Activated CD8-positive, alpha-beta T cell treated with anti-CD3 and anti-CD28 coated beads, Interleukin-2, amount 10 ng/mL, durations not matched to agents 7 days and 5 days (primary cell): ENCODE data around the gene PMFBP1. TPM values are rescaled to one million over a fixed set of nuclear protein-coding genes. Genes with fewer than 3 reads are reported as not detected.

ENCODE experiments used
- ATAC-seq: fragments of 150-1000 bp; cut with Tn5 transposase; one replicate; pipeline ENCODE4 v1.10.0; 2021; ENCODE audit warnings: moderate library complexity
- CTCF ChIA-PET: fragments of 350-600 bp; sonication (Branson Sonifier 250); formaldehyde crosslinking; loops from one replicate; lab custom pipeline; 2021; ENCODE audit warnings: antibody characterized with exemption; lab: Charles Lee
- POLR2A ChIA-PET: fragments of 350-600 bp; sonication (Branson Sonifier 250); formaldehyde crosslinking; loops from one replicate; lab custom pipeline; 2021; ENCODE audit warnings: antibody characterized with exemption; lab: Charles Lee
- DNase-seq: peaks from one replicate; pipeline ENCODE4 v3.0.0-alpha.2; 2020
- H3K27ac Mint-ChIP-seq: one replicate; pipeline ENCODE4 v1.8.0; 2021; ENCODE audit warnings: mild to moderate bottlenecking, mixed read lengths
- H3K27me3 Mint-ChIP-seq: one replicate; pipeline ENCODE4 v1.8.0; 2021; ENCODE audit warnings: low read depth, mixed read lengths
- H3K36me3 Mint-ChIP-seq: one replicate; pipeline ENCODE4 v1.8.0; 2021; ENCODE audit warnings: low read depth, mixed read lengths
- H3K4me1 Mint-ChIP-seq: one replicate; pipeline ENCODE4 v1.8.0; 2021; ENCODE audit warnings: low read depth, mixed read lengths
- H3K4me3 Mint-ChIP-seq: one replicate; pipeline ENCODE4 v1.8.0; 2021; ENCODE audit warnings: mild to moderate bottlenecking, mixed read lengths
- H3K9me3 Mint-ChIP-seq: one replicate; pipeline ENCODE4 v1.8.0; 2022; ENCODE audit warnings: mixed read lengths; ENCODE audit not compliant: insufficient read depth
- total RNA-seq, 2 experiments: library from RNA; stranded (reverse); gene quantifications; one replicate each; pipeline ENCODE4 v1.2.3, GENCODE V29; 2021

The PMFBP1 gene
- total RNA-seq, 2 experiments from 2014 or later, result 2.9 to 5.2 TPM

DNA sequence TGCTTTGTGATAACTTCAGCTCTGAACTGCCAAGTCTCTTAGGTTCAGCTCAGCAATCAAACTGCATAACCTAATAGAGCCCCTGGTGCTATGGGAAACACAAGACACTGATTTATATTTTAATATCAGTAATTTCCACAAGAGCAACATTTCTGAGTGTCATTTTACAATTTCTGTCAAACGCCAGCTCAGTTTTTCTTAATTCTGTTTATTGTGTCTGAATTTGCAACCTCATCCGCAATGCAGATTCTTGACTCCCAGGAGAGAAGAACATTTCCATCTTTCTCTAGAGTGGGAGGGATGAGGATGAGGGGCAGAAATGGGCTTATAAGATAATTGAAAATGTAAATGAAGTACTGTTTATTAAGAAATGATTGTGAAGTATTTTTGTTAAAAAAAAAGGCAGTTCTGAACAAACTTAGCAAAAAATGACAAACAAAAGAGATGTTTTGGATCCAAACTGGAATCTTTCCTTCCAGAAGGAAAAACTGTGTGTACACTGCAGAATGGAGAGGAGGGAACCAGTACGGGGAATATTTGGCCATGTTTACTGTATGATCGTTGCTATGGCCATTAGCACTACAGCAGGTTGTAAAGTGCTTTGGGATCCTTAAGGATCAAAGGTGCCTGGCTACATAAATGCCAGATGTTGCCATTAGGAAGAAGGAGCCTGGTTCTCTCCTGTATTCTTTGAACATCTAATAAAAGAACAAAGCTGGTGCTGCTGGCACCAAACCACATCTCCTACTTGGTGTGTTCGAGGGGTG lies 7.4 kb upstream of the PMFBP1 start:
- Mint-ChIP-seq H3K36me3 (no peaks in the 10 kb centered on the region), H3K4me3 (no peak overlapping the region), H3K27ac (no peak overlapping the region), H3K9me3 (no peaks in the 10 kb centered on the region), H3K27me3 (no peaks in the 10 kb centered on the region), H3K4me1 (peaks cover 4% of the 10 kb centered on the region)
- no peak for ATAC-seq
- DNase-seq, result no peak
- CTCF ChIA-PET, result interaction anchor here (1.5 kb wide), 1 partner anchor 54 kb away, joined by 4 read pairs; no protein-coding TSS in a partner anchor
- POLR2A ChIA-PET, result no interaction called here

DNA sequence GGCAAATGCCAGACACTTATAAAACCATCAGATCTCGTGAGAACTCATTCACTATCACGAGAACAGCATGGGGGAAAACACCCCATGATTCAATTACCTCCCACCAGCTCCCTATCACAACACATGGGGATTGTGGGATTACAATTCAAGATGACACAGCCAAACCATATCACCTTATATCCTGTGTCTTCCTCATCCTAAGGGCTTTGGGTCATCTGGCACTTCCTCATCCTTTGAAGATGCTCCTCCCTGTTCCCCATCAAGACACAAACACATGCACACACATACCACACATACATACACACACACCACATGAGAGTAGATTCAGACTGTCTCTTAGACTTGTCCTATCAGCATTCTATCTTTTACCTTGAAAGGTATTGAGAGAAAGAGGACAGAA lies 2.8 kb upstream of the PMFBP1 start:
- ChIA-PET POLR2A (no interaction called here), CTCF (no interaction called here)
- Mint-ChIP-seq H3K9me3 (no peaks in the 10 kb centered on the region), H3K36me3 (peaks cover 3% of the 10 kb centered on the region), H3K27me3 (no peaks in the 10 kb centered on the region), H3K27ac (no peak overlapping the region), H3K4me1 (peaks cover 4% of the 10 kb centered on the region), H3K4me3 (no peak overlapping the region)
- ATAC-seq, result no peak
- no peak for DNase-seq

DNA sequence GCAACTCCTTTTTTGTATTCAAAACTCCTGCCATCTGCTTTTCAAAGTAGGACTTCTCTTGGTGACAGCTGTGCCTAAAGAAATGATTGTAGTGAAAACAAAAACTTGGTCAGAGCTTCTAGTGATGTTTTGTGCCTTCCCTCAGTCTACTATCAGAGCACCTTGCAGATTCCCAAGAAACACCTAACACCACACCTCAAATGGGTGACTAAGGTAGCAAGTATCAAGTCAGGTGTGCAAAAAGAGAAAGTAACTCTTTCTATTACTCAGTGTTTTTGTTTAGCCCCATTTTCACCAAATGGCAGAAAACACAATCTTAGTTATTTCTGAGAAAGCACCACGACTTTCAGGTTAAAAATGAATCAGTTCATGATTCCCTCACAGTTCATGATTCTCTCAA lies 2.0 kb upstream of the PMFBP1 start:
- Mint-ChIP-seq H3K4me1 (peaks cover 4% of the 10 kb centered on the region), H3K4me3 (no peak overlapping the region), H3K9me3 (no peaks in the 10 kb centered on the region), H3K36me3 (peaks cover 3% of the 10 kb centered on the region), H3K27ac (no peak overlapping the region), H3K27me3 (no peaks in the 10 kb centered on the region)
- ChIA-PET CTCF (no interaction called here), POLR2A (no interaction called here)
- DNase-seq (no peak), ATAC-seq (no peak)

DNA sequence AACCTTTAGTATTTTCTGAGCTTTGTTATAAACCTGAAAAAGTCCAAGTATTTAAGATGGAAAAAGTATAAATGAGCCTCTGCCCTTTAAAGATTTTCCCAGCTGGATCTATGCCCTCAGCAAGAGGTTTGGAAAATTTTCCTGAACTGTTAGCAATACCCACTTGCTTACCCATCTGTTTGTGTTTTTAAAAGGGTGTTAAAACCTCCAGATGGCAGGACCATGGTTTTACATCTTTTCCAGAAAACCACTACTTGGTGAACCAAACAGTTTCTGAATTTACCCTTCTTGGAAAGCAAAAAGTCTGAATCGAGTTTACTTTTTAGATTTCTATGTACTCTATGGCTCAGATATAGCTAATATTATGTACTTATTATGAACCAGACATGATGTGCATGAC lies 719 bp downstream of the PMFBP1 start:
- no peaks in the 10 kb centered on the region for H3K9me3 Mint-ChIP-seq
- ATAC-seq (no peak), DNase-seq (no peak)
- H3K27me3 Mint-ChIP-seq, result peaks cover 5% of the 10 kb centered on the region
- peaks cover 4% of the 10 kb centered on the region for H3K4me1 Mint-ChIP-seq
- no peak overlapping the region for H3K4me3 Mint-ChIP-seq
- H3K36me3 Mint-ChIP-seq, result peaks cover 3% of the 10 kb centered on the region
- no peak overlapping the region for H3K27ac Mint-ChIP-seq
- ChIA-PET CTCF (interaction anchor here (0.6 to 1.0 kb wide), 2 partner anchors 42 to 171 kb away, joined by 3 to 5 read pairs; partner anchors contain the start of gene PKD1L3), POLR2A (no interaction called here)

DNA sequence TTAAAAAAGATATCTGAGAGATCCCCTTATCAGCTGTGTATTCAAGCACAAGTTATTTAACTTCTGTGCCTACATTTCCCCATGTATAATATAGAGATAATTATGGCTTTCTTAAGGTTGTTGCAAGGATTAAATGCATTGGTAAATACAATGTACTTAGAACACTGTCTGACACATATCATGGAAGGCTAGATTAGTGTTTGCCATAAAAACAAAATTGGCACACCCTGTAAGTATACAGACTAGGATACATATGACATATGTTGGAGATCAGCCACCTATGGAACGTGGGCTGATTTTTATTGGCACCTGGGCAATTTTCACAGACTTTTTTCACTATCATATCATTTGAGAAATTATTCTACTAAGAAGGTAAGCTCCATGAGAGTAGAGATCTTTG lies 2.2 kb downstream of the PMFBP1 start:
- CTCF ChIA-PET, result no interaction called here
- Mint-ChIP-seq H3K4me1 (no peaks in the 10 kb centered on the region), H3K4me3 (no peak overlapping the region), H3K36me3 (peaks cover 3% of the 10 kb centered on the region), H3K27ac (no peak overlapping the region), H3K27me3 (peaks cover 5% of the 10 kb centered on the region), H3K9me3 (no peaks in the 10 kb centered on the region)
- ATAC-seq (no peak), DNase-seq (no peak)
- POLR2A ChIA-PET, result no interaction called here

DNA sequence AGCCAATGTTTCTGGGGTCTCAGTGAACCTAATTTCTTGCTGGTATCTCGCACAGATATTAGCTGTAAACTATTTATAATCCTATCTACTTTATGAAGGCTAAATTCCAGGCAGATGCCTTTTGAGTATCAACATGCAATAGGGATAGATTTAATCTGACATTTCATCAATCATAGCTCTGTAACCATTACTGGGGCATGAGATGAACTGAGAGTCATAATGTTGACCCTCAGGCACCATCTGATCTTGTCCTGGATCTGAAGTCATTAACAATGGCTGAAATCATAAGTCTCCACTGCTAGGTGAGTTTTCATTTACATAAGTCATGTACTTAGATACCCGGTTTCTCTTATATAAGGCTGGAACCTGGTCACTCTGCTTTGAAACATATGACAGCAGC lies 3.6 kb downstream of the PMFBP1 start:
- CTCF ChIA-PET, result no interaction called here

DNA sequence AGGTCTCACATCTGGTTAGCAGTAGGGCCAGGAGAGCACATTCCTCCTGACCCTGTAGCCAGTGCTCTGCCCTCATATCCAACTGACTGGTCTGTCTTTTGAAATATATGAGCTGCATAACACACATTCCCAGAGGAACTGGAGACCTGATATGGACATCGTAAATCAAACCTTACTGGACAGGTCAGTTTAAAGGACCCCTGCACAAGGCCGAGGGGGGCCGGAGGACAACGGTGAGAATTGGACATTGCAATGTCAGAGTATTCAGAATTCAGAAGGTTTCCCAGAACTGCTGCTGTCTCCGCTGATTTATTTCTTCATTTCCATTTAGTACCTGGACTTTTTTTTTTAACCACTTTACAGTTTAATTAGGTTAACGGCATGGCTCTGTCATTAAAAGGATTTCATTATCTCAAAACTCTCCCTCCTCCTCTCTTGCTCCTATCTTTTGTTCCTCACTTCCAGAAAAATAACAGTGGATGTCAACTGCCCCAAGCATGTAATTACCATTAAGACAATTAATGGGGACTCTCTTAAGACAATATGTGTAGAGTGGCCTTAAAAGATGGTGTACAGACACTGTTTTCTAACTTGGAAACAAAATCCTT lies 4.9 kb downstream of the PMFBP1 start:
- H3K36me3 Mint-ChIP-seq, result no peaks in the 10 kb centered on the region
- H3K27ac Mint-ChIP-seq, result no peak overlapping the region
- peaks cover 5% of the 10 kb centered on the region for H3K27me3 Mint-ChIP-seq
- H3K9me3 Mint-ChIP-seq, result no peaks in the 10 kb centered on the region
- ChIA-PET CTCF (no interaction called here), POLR2A (no interaction called here)
- H3K4me1 Mint-ChIP-seq, result no peaks in the 10 kb centered on the region
- DNase-seq, result no peak
- H3K4me3 Mint-ChIP-seq, result no peak overlapping the region
- no peak for ATAC-seq

More for the DNA sequence above, 3.6 kb downstream of the PMFBP1 start:
- DNase-seq, result no peak
- Mint-ChIP-seq H3K9me3 (no peaks in the 10 kb centered on the region), H3K4me1 (no peaks in the 10 kb centered on the region), H3K4me3 (no peak overlapping the region), H3K36me3 (peaks cover 2% of the 10 kb centered on the region), H3K27ac (no peak overlapping the region), H3K27me3 (peaks cover 5% of the 10 kb centered on the region)
- POLR2A ChIA-PET, result no interaction called here
- no peak for ATAC-seq

DNA sequence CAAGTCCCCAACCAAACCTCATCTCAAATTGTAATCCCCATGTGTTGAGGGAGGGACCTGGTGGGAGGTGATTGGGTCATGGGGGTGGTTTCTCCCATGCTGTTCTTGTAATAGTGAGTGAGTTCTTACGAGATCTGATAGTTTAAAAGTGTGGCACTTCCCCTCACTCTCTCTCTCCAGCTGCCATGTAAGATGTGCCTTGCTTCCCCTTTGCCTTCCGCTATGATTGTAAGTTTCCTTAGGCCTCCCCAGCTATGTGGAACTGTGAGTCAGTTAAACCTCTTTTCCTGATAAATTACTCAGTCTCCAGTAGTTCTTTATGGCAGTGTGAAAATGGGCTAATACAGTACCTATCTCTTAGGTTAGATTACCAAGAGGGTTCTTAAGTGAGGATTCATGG lies 5.8 kb downstream of the PMFBP1 start:
- ATAC-seq (no peak), DNase-seq (no peak)
- CTCF ChIA-PET, result no interaction called here
- Mint-ChIP-seq H3K27ac (no peak overlapping the region), H3K36me3 (no peaks in the 10 kb centered on the region), H3K27me3 (peaks cover 5% of the 10 kb centered on the region), H3K4me3 (no peak overlapping the region), H3K4me1 (no peaks in the 10 kb centered on the region), H3K9me3 (no peaks in the 10 kb centered on the region)
- POLR2A ChIA-PET, result no interaction called here

DNA sequence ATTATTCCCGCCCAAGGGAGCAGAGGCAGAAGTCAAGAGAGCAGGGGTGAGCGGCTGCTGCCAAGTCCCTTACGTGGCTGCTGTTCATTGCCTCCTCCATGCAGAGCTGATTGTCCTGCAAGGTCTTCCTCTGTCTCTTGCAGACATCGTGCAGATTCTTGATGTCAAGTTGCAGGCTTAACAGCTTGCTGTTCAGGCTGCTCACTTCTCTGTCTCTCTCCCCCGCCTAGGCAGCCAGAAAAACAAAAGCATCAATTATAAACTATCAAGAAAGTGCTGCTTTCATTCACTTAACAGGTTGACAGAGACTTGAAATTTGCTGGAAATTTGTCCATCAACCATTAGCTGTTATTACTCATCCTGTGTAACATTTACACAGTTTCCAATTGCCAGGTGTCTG lies 7.3 kb downstream of the PMFBP1 start:
- H3K4me3 Mint-ChIP-seq, result no peak overlapping the region
- ATAC-seq, result no peak

DNA sequence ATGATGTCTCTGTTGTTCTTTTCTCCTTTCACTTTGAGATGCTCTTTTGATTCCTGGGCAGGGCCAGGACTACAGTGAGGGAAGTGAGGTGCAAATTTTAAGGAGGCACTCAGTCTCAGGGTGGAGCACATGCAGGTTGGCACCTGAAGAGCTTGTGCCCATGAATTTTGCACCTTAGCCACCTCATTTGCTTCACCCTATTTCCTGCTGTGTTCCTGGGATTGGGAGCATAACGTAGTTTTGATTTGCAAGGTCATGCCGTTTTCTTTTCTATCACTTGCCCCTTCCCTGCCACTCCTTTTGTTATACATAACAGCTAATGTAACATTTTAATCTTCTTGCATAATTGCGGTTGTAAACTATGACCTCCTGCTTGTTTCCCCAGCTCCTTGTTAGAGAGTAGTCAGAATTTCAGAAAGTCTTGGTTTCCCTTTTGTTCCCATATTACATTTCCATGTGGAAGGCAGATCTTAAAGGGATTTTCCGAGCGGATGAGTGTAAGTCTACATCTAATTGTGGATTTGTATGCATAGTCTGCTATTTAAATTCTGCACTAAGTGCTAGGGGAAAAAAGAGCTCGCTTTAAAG lies 9.8 kb downstream of the PMFBP1 start:
- ChIA-PET POLR2A (no interaction called here), CTCF (no interaction called here)
- H3K36me3 Mint-ChIP-seq, result no peaks in the 10 kb centered on the region
- ATAC-seq (no peak), DNase-seq (no peak)
- H3K27ac Mint-ChIP-seq, result no peak overlapping the region
- no peaks in the 10 kb centered on the region for H3K4me1 Mint-ChIP-seq
- H3K4me3 Mint-ChIP-seq, result no peak overlapping the region
- no peaks in the 10 kb centered on the region for H3K9me3 Mint-ChIP-seq
- H3K27me3 Mint-ChIP-seq, result peaks cover 2% of the 10 kb centered on the region

More for the DNA sequence above, 7.3 kb downstream of the PMFBP1 start:
- CTCF ChIA-PET, result no interaction called here
- no peaks in the 10 kb centered on the region for H3K4me1 Mint-ChIP-seq
- no peaks in the 10 kb centered on the region for H3K36me3 Mint-ChIP-seq
- no peaks in the 10 kb centered on the region for H3K9me3 Mint-ChIP-seq
- POLR2A ChIA-PET, result no interaction called here
- DNase-seq, result no peak
- H3K27me3 Mint-ChIP-seq, result peaks cover 5% of the 10 kb centered on the region
- no peak overlapping the region for H3K27ac Mint-ChIP-seq

DNA sequence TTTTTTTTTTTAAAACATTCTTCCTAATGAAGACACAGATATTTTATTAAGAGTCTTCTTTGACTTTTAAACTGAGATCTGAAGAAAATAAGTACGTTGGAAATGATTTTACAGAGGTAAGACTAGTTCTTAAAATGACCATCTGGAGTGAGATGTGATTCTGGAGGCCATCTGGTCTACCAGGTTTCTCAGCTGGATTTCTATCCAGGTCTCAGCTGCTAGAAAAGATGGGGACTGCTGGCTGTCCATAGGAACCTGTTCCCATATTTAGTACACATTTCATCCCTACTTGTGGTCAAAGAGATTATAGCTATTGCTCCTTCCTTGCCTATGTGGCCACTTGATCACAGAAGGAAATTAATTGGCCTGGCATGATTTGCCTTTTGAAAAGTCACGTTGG lies 12.2 kb downstream of the PMFBP1 start:
- no peak for DNase-seq
- POLR2A ChIA-PET, result no interaction called here

DNA sequence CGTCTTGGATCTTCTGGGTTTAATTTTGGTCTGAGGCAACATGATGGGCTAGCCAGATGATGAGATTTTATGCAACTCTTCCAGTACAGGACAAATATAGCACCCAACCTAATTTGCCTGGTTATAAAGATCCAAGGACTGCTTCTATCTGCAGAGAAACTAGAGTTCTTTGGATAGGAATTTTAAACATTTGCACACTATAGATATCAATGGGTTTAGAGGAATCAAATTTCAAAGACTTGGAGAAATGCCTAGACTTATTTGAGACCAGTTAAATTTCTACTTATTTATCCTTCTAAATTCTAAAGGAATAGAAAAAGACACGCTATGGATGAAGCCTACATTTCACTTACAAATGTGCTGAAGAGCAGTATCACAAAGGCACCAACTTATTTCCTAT lies 12.6 kb downstream of the PMFBP1 start:
- no peaks in the 10 kb centered on the region for H3K36me3 Mint-ChIP-seq
- no peak for DNase-seq
- no peak overlapping the region for H3K27ac Mint-ChIP-seq
- peaks cover 2% of the 10 kb centered on the region for H3K27me3 Mint-ChIP-seq
- ChIA-PET POLR2A (no interaction called here), CTCF (no interaction called here)
- no peak overlapping the region for H3K4me3 Mint-ChIP-seq
- H3K9me3 Mint-ChIP-seq, result no peaks in the 10 kb centered on the region
- no peak for ATAC-seq
- no peaks in the 10 kb centered on the region for H3K4me1 Mint-ChIP-seq

More for the DNA sequence above, 12.2 kb downstream of the PMFBP1 start:
- no peaks in the 10 kb centered on the region for H3K9me3 Mint-ChIP-seq
- H3K27ac Mint-ChIP-seq, result no peak overlapping the region
- CTCF ChIA-PET, result no interaction called here
- no peaks in the 10 kb centered on the region for H3K4me1 Mint-ChIP-seq
- no peaks in the 10 kb centered on the region for H3K36me3 Mint-ChIP-seq
- H3K4me3 Mint-ChIP-seq, result no peak overlapping the region
- peaks cover 2% of the 10 kb centered on the region for H3K27me3 Mint-ChIP-seq
- ATAC-seq, result no peak
